Activated T-helper 9 cell treated with anti-CD3 and anti-CD28 coated beads, Interleukin-2, amount 50 U/mL, for 16 hours (primary cell): ENCODE data around the gene PRSS1.
"Not testable (repeated sequence)": the region's sequence is repeated elsewhere in the genome, so short reads cannot be mapped to it uniquely, and the experiment has no call there.

Experiments used
- DNase-seq: peaks from one replicate; pipeline ENCODE4 v3.0.0-alpha.2; 2020; ENCODE audit warnings: low read depth

The PRSS1 gene

GRCh38 chr7:142746264-142746663 is 3.0 kb upstream of the PRSS1 start:
- no peak for DNase-seq

DNA sequence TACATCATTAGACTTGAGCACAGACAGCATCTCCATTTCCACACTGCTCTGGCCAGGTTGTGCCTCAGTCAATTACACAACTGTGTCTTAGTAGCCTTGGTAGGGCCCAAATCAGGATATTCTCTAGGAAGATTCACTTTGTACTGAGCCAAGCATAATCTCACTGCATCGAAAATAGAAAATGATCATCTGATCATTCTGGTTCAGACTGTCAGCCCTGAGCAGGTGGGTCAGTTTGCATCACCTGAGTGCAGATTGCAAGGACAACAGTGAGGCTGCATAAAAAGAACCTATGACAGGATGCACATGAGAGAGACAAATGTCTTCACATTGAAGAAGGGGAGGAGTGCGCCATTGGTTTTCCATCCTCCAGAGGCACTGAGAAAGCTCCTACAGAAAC is 862 bp upstream of the PRSS1 start:
- DNase-seq, result not testable (repeated sequence)

DNA sequence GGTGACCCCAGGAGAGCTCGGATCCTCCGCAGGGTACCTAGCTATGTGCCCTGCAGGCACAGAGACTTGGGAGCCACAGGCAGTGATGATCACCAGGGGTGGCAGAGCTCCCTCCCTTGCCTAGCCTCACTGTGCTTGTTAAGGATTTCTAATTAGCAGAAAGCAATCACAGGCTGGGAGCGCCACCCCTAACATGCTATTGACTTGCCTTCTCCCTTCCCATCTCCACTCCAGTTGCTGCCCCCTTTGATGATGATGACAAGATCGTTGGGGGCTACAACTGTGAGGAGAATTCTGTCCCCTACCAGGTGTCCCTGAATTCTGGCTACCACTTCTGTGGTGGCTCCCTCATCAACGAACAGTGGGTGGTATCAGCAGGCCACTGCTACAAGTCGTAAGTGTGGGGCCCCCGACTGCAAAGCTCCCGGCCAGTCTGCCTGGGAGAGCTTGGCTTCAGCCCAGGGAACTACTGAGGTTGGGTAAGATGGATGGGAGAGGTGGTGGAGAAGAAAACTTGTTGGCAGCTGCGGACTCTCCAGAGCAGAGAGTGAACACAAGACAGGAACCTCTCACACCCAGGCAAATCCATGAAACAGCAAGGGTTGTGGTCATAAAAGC is 1.2 kb downstream of the PRSS1 start:
- no peak for DNase-seq

DNA sequence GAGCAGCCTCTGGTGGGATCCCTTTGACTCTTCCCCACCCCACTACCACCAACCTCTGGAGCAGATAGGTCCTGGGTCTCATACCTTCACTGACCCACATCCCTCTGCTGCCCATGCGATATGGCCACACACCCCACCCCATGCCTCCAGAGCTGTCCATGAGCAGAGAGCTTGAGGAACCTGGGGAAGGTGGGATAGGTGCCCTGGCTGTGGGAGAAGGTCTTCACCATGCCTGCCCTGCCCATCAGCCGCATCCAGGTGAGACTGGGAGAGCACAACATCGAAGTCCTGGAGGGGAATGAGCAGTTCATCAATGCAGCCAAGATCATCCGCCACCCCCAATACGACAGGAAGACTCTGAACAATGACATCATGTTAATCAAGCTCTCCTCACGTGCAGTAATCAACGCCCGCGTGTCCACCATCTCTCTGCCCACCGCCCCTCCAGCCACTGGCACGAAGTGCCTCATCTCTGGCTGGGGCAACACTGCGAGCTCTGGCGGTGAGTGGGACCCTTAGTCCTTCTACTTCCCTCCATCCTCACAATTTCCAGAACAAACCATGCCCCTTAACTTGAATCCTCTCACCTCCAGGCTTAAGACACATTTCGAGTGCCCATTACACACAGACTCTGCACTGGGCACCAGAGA is 2.4 kb downstream of the PRSS1 start:
- DNase-seq, result not testable (repeated sequence)

- no peak for DNase-seq
These were observed 3.3 kb downstream of the PRSS1 start for GRCh38 chr7:142752376-142753225.

DNA sequence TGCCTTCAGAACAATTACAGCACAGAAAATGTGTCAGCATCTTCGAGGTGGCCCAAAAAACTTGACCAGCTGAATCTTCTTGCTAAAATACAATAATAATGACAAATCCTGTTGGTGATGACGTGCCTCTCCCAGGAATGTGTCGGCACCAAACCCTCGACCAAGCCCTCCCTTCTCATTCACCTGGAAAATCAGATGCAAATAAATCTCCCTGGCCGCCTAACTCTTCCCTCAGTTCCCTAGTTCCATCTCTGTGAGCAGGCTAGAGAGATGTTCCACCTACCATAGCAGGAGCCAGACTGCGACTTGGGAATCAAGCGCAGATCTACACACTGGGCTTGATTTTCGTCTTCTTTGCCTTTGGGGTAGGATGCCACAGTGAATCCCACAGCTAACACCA is 4.1 kb downstream of the PRSS1 start:
- no peak for DNase-seq

GRCh38 chr7:142753925-142754491 is 4.7 kb downstream of the PRSS1 start:
- DNase-seq, result not testable (repeated sequence)

DNA sequence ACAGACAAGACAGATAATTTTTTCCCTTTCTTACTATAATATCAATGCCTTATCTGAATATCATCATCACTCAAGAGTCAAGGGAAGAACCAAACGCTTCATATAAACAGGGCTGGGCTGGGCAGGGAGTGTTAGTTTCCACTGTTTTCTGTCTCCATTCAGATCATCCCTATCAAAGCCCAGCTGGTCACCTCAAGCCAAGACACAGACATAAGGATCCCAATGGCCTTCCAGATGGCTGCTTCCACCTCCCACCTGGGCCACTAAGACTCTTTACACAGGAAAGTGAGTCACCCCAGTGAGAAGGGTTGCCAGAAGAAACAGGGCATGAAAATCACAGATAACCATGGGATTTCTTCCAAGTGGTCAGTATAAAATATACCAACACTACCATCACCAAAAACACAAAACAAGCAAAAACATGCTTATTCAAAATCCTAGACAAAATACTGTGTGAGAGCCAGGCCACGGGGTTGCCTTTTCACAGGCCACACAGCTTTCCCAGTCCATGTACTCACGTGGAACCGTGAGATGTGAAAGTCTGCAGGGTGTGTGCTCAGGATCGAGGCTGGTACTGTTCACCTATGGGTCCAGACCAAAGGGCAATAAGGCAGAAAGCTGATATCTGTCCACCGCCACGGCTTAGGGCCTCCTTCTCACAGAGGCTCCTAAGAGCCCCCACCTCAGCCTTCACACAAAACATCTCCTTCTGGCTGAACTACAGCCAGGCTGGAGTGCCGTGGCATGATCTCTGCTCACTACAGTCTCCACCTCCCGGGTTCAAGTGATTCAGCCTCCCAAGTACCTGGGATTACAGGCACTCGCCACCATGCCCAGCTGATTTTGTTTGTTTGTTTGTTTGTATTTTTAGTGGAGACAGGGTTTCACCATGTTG is 5.7 kb downstream of the PRSS1 start:
- no peak for DNase-seq

GRCh38 chr7:142758312-142758711 is 9.0 kb downstream of the PRSS1 start:
- DNase-seq, result not testable (repeated sequence)

GRCh38 chr7:142759433-142759832 is 10.2 kb downstream of the PRSS1 start:
- no peak for DNase-seq

DNA sequence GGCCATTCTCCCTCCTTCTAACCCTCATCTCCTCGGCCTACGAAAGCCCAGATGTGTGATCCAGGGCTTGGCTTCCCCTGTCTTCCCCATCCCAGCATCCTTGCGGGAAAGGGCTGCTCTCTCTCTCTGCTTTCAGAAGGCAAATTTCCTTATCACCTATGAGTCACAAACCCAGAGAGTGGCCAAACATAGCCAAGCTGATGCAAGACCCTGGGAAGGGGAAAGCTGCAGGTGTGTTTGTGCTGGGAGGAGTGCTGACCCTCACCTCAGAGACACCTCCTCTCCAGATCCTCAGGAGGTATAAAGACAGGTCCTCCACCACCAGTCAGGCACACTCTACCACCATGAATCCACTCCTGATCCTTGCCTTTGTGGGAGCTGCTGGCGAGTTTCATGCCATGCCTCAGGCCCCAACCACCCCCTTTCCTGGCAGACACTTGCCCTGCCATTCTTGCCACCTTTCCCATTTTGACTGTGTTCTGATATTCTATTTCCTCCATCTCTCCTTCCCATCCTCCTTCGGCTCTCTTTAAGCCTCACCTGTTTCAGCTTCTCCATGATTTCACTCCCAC is 10.9 kb downstream of the PRSS1 start:
- no peak for DNase-seq

- not testable (repeated sequence) for DNase-seq
These were observed 12.3 kb downstream of the PRSS1 start for GRCh38 chr7:142761606-142762005.

DNA sequence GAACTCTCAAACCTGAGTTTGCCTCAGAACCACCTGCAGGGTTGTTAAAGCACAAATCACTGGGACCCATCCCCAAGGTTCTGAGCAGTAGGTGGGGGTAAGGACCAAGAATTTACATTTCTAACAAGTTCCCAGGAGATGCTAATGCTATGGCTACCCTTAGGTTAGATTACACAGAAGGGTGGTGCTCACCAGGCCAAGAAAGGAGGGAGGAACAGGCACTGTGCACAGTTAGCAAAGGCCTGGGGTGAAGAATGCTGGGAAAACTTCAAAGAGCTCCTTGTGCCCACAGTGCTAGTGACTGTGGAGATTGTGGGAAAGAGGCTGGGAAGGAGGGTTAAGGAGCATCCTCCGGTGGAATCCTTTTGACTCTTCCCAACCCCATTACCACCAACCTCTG is 12.8 kb downstream of the PRSS1 start:
- no peak for DNase-seq

GRCh38 chr7:142767451-142767850 is 18.2 kb downstream of the PRSS1 start:
- DNase-seq, result no peak

GRCh38 chr7:142767861-142768260 is 18.6 kb downstream of the PRSS1 start:
- no peak for DNase-seq

GRCh38 chr7:142768885-142769284 is 19.6 kb downstream of the PRSS1 start:
- DNase-seq, result not testable (repeated sequence)

DNA sequence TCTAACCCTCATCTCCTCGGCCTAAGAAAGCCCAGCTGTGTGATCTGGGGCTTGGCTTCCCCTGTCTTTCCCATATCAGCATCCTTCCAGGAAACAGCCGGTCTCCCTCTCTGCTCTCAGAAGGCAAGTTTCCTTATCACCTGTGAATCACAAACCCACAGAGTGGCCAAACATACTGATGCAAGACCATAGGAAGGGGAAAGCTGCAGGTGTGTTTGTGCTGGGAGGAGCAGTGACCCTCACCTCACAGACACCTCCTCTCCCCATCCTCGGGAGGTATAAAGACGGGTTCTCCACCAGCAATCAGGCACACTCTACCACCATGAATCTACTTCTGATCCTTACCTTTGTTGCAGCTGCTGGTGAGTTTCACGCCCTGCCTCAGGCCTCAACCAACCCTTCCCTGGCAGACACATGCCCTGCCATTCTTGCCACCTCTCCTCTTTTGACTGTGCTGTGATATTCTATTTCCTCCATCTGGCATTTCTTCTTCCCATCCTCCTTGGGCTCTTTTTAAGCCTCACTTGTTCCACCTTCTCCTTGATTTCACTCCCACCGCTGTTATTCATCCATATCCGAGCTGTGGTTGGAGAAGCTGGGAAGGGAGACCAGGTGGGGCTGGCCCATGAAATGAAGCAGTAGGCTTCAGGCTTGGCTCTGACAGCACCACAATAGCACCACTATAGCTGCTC is 21.5 kb downstream of the PRSS1 start, which contains the start of gene PRSS2:
Gene PRSS2 (plus strand): TSS at position 310 of the 692 bp plus-strand sequence. CDS start 13 bp downstream, at position 323.
- DNase-seq, result no peak

GRCh38 chr7:142771353-142771723 is 22.1 kb downstream of the PRSS1 start:
- no peak for DNase-seq

DNA sequence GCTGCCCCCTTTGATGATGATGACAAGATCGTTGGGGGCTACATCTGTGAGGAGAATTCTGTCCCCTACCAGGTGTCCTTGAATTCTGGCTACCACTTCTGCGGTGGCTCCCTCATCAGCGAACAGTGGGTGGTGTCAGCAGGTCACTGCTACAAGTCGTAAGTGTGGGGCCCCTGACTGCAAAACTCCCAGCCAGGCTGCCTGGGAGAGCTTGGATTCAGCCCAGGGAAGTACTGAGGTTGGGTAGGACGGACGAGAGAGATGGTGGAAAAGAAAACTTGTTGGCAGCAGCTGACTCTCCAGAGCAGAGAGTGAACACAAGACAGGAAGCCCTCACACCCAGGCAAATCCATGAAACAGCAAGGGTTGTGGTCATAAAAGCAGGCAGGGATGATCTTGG is 22.8 kb downstream of the PRSS1 start:
- DNase-seq, result no peak

DNA sequence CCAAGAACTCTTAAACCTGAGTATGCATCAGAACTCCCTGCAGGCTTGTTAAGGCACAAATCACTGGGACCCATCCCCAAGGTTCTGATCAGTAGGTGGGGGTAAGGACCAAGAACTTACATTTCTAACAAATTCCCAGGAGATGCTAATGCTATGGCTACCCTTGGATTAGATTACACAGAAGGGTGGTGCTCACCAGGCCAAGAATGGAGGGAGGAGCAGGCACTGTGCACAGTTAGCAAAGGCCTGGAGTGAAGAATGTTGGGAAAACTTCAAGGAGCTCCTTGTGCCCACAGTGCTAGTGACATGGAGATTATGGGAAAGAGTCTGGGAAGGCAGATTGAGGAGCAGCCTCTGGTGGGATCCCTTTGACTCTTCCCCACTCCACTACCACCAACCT is 23.4 kb downstream of the PRSS1 start:
- DNase-seq, result no peak

GRCh38 chr7:142773230-142773629 is 24.0 kb downstream of the PRSS1 start:
- DNase-seq, result no peak
